Muscle of leg (tissue), 11 donors: ENCODE results near the gene EPAS1. TPM values are rescaled to one million over a fixed set of nuclear protein-coding genes. Genes with fewer than 3 reads are reported as not detected.

Experiments
- DNase-seq: peaks from one replicate; pipeline ENCODE4 v3.0.0; 2013
- H3K27ac ChIP-seq: one replicate; pipeline ENCODE4 v1.5.1; 2013; ENCODE audit warnings: mild to moderate bottlenecking, low read length, control low read depth
- H3K27me3 ChIP-seq: one replicate; pipeline ENCODE4 v1.6.1; 2013; ENCODE audit warnings: low read length; ENCODE audit not compliant: control insufficient read depth, insufficient read depth
- H3K36me3 ChIP-seq: one replicate; pipeline ENCODE4 v1.6.1; 2013; ENCODE audit warnings: low read length; ENCODE audit not compliant: control insufficient read depth, insufficient read depth
- H3K4me1 ChIP-seq: one replicate; pipeline ENCODE4 v1.6.1; 2013; ENCODE audit warnings: low read length; ENCODE audit not compliant: control insufficient read depth, insufficient read depth
- H3K4me3 ChIP-seq: one replicate; pipeline ENCODE4 v1.5.1; 2013; ENCODE audit warnings: low read length, control low read depth
- H3K9me3 ChIP-seq: replicated peaks from 2 replicates; pipeline ENCODE4 v1.6.1; 2013; ENCODE audit warnings: low read depth, low read length; ENCODE audit not compliant: control insufficient read depth
- WGBS: methylation state at CpG from one replicate; pipeline ENCODE4 v1.1.5; 2013; ENCODE audit warnings: missing lambda C conversion rate; ENCODE audit not compliant: insufficient coverage; 5-methylcytosine and 5-hydroxymethylcytosine counted together
- polyA plus RNA-seq, 8 donors: library from polyadenylated mRNA; unstranded; fragments of 120-200 nt; gene quantifications; one replicate each; pipeline versions ENCODE4 v1.2.1 to v1.2.3, GENCODE V29; 2013; ENCODE audit warnings: inconsistent platforms in 1 of 8, low replicate concordance in 1 of 8; ENCODE audit not compliant: insufficient read length in 8 of 8, insufficient read depth in 1 of 8
- total RNA-seq: library from RNA; stranded (reverse); fragments of 120-200 nt; gene quantifications from one replicate; pipeline ENCODE4 v1.2.4, GENCODE V29; 2013

Gene EPAS1
- total and polyA plus RNA-seq, 9 donors, result 13.3 to 43.1 (median 34.7) TPM

DNA sequence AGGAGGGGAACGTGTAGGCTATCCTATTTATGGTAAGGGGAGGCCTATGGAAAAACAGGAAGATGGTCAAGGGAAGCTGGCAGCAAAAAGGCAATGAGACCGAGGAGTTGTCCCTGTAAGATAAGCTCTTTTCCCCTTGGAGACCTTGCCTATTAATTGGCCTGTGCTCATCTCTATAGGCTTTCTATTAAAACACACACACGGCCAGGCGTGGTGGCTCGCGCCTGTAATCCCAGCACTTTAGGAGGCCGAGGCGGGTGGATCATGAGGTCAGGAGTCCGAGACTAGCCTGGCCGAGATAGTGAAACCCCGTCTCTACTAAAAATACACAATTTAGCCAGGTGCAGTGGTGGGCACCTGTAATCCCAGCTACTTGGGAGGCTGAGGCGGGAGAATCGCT is 32.1 kb downstream of the EPAS1 start:
- Histone ChIP-seq H3K27ac (no peak overlapping the region), H3K4me3 (no peak overlapping the region), H3K4me1 (peaks cover 43% of the 10 kb centered on the region), H3K27me3 (no peaks in the 10 kb centered on the region), H3K36me3 (peaks cover 2% of the 10 kb centered on the region), H3K9me3 (no peaks in the 10 kb centered on the region)
- DNase-seq, result no peak
- WGBS, result 95% methylated on average over 10 of the region's 13 CpGs

DNA sequence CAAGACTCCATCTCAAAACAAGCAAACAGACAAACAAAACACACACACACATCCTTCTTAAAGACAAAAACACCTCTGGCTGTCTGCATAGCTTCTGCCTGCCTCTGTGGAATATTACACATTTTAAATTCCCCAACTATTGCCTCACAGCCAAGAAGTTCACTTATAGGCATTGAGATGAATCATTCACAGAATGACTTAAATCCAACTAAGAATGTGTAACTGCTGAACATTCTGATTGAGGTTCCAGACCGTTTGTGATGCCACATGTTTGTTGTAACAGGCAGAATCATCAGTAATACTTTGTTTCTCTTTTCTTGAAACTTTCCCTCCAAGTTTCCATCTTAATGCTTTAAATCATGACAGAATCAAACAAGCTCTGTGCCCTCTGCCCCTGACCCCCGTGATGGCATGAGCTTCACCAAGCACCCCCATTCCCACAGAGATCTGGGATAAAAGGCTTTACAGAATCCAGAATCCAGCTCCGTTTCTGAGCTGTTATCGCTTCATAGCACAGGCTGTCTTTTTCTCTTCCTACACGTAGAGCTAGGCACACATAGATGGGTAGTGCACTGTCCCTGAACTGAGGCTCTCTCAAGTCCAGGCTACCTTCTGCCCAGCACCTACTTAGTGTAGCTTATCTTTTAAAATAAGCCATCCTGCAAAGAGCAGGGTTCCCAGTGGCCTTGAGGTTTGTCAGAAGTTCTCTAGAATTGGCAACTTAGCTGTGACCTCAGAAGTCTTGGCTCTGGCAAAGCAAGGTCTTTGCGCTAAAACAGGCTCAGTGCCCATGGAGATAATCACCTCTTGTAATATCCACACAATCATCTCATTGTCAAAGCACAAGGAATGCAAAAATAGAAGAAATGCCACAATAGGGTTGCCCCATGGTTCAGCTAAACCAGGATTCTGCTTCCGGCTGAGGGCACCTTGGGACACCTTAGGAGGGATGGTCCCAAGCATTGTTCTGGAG is 32.9 kb downstream of the EPAS1 start:
- Histone ChIP-seq H3K27me3 (no peaks in the 10 kb centered on the region), H3K36me3 (peaks cover 2% of the 10 kb centered on the region), H3K9me3 (no peaks in the 10 kb centered on the region), H3K4me3 (no peak overlapping the region), H3K27ac (no peak overlapping the region), H3K4me1 (peaks cover 50% of the 10 kb centered on the region)
- peak; percentile 41 for DNase-seq
- WGBS, result 60% methylated on average over 5 of the region's 7 CpGs

DNA sequence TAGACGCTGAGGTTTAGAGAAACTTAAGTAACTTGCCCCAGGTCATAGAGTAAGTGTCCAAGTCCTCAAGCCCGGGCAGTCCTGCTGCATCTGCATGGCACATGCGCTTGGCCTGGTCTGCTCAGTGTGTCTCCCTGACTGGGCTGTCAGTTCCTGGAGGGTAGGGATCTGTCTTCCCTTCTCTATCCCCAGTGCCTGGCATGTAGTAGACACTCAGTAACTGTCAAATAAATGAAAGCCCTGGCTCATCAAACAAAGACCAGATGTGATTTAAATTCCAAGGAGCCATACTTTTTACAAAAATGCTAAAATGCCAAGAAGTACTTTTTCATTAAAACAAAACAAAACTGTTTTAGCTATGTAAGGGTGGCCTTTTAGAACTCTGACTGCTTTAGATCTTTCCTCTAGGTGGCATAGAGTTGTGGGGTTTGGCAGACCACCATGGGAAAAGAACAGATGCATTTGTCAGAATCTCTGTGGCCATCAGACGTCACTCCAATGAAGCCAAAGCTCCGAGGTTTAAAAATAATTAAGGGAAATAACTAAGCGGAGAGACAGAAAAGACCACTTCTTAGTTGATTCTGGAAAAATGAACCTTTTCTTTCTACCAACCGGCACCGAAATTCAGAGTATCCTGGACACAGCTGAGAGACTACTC is 34.0 kb downstream of the EPAS1 start:
- DNase-seq, result peak; percentile 48
- H3K27me3 ChIP-seq, result no peaks in the 10 kb centered on the region
- H3K36me3 ChIP-seq, result no peaks in the 10 kb centered on the region
- H3K27ac ChIP-seq, result peak overlapping the region; percentile 11
- H3K4me1 ChIP-seq, result peaks cover 61% of the 10 kb centered on the region
- WGBS, result 39% methylated on average over 5 of the region's 8 CpGs
- H3K4me3 ChIP-seq, result no peak overlapping the region
- H3K9me3 ChIP-seq, result no peaks in the 10 kb centered on the region

DNA sequence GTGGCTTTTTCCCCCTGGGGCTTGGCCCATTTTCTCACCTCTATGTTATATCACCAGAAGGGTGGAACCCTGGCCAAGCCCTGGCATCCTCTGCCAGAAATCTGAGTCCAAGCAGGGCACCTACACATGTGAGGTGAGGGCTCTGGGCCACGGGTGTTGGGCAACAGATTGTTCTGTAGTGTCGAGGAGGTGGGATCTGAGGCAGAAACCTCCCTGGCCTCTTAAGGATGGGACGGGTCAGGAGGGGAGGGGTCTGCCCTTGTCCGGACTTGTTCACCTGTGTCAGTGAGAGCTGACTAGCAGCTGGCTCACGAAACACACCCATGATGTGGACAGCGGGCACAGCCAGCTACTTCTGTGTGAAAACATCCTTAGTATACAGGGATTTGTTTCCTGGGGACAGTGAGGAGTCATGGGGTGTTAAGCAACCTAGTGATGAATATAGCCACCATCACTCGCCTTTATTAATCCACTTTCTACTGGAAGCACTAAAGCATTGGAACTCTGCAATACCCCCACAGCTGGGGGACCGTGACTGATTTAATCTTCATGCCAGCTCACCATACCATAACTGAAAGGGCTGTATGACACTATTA is 35.6 kb downstream of the EPAS1 start:
- peaks cover 76% of the 10 kb centered on the region for H3K4me1 ChIP-seq
- H3K4me3 ChIP-seq, result no peak overlapping the region
- no peaks in the 10 kb centered on the region for H3K36me3 ChIP-seq
- DNase-seq, result no peak
- H3K27ac ChIP-seq, result no peak overlapping the region
- no peaks in the 10 kb centered on the region for H3K27me3 ChIP-seq
- no peaks in the 10 kb centered on the region for H3K9me3 ChIP-seq
- no CpG with 5 or more reads among the region's 8 CpGs for WGBS

DNA sequence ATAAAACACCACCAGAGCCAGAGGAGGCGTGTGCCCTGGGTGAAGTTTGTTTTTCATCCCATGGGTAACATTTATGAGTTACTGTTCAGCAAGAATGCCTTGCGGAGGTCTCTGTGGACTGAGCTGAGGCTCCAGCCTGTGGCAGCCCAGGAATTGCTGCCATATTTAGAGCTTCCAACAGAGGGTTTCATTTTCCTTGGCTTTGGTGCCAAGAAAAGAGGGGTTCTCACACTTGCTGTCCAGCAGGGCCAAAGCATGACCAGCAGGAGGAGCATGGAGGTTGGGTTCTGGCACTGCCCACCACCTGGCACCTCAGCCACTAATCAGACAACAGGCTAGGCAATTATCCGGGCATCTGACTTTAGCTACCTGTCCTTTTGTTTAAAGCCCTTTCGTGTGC is 36.7 kb downstream of the EPAS1 start:
- Histone ChIP-seq H3K9me3 (no peaks in the 10 kb centered on the region), H3K27ac (peak overlapping the region; percentile 96), H3K27me3 (peaks cover 2% of the 10 kb centered on the region), H3K36me3 (no peaks in the 10 kb centered on the region), H3K4me3 (no peak overlapping the region), H3K4me1 (peaks cover 77% of the 10 kb centered on the region)
- DNase-seq, result peak; percentile 29
- WGBS, result 83% methylated on average over 2 of the region's 4 CpGs

DNA sequence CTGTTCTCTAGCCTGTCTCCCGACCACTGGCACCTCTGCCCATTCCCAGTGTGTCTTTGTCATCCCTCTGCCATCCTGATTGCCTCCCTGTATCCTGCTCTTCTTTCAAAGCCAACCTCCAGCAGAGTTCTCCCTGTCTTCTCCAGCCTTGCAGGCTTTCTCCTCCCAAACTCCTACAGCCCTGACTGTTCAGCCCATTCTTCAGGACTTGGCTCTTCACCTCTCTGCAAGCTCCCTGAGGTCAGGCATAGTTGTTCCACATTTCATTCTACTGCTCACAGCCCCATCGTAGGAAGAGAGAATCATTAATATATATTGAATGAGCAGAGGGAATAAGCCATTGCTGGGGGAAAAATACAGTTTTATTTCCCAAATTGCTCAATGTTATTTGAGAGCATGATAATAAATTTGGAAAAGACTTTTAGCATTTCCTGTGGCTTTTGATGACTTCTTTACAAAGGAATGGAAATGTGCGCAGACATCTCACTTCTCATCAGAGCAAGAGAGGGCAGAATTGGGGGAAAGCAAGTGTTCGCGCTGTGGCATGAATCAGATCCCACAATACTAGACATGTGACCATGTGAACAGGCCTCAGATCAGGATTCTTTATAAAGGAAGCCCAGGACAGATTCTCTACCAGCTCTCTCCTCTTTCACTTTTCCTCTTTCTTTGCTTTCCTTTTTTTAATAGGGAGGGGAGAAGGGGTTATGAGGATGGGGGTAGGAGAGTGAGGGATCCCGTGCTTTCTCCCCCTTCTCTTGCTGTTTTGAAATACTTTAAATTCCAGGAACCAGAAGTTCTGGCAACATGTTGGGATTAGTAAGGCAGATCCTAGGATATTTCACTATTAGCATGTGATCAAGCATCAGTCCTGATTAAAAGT is 37.4 kb downstream of the EPAS1 start:
- Histone ChIP-seq H3K36me3 (no peaks in the 10 kb centered on the region), H3K4me1 (peaks cover 79% of the 10 kb centered on the region), H3K9me3 (no peaks in the 10 kb centered on the region), H3K27ac (peak overlapping the region; percentile 96), H3K4me3 (peak overlapping the region; percentile 45), H3K27me3 (peaks cover 2% of the 10 kb centered on the region)
- WGBS, result 100% methylated on average over 1 of the region's 6 CpGs
- DNase-seq, result peak; percentile 67

DNA sequence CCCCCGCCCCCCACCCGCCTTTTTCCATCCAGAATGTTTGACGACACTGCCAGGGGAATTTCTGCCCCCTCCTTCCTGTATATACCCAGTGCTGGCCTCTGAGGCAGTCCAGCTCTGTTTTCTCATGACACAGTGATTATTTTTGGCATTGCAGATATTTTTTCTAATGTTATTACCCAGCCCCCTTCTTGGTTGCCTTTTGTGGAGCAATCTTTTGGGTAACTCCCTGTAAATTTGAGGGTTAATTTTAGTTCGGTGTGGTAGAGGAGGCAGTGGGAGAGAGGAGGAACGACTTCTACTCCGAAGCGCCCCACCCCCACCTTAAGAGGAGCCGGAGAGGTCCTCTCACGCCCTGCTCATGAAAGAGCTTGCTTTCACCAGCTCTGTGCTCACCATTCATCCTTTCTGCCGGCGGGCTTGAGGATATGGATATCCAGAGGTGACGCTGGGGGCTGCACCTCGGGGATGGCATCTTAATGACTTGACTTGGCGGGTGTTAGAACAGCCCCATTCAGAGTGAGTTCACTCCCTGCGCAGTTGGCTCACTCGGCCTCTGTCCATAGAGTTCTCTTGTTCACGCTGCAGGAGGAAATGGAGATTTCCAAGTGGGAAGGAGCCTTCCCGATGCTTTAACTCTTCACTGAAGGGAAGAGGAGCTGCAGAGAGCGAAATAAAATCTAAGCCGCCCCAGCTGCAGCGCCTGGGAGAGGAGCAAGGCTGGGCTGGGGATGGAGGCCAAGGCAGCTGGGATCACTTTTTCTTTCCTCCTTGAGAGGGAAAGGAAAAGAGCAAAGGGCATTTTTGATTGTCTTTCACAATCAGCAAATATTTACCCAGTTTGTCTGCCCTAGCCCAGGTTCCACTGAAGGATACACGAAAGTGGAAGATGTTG is 38.4 kb downstream of the EPAS1 start:
- no peaks in the 10 kb centered on the region for H3K36me3 ChIP-seq
- H3K27me3 ChIP-seq, result peaks cover 2% of the 10 kb centered on the region
- no peaks in the 10 kb centered on the region for H3K9me3 ChIP-seq
- peak overlapping the region; percentile 45 for H3K4me3 ChIP-seq
- peak overlapping the region; percentile 96 for H3K27ac ChIP-seq
- 0% methylated on average over 5 of the region's 22 CpGs for WGBS
- peak; percentile 96 for DNase-seq
- peaks cover 78% of the 10 kb centered on the region for H3K4me1 ChIP-seq

DNA sequence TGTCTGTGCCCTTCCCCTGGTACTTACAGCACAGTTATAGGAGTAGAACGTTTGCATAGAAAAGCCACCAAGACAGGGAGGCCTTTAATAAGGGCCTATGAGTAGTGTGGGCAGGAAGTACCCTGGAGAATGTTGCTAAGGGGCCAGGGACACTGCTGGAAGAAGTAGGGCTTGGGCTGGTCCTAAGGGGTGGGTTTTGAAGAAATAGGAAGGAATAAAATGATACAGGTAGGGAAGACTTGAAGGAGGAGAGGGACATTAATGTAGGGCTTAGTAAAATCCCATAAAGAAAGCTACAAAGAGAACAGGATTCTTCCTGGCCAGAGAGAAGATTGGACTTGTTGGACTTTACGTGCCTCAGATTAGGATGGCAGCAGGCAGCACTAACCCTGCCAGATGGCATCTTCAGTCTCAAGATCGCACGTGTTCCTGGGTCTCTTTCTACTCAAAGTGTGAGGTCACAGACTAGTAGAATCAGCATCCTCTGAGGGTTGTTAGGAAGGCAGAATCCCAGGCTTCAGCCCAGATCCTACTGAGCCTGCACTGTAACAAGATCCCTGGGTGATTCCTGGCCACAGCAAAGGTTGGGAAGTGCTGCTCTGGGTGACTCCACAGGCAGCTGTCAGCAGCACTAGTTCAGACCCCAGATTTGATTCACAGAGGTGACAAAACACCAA is 39.2 kb downstream of the EPAS1 start:
- Histone ChIP-seq H3K27ac (peak overlapping the region; percentile 96), H3K36me3 (no peaks in the 10 kb centered on the region), H3K9me3 (no peaks in the 10 kb centered on the region), H3K4me1 (peaks cover 74% of the 10 kb centered on the region), H3K4me3 (no peak overlapping the region), H3K27me3 (peaks cover 2% of the 10 kb centered on the region)
- 37% methylated on average over 3 of the region's 4 CpGs for WGBS
- peak; percentile 71 for DNase-seq
